Trophoblast cell (in vitro differentiated cells and primary cell): ENCODE measurements around the gene PAK1IP1.

Source experiments
- DNase-seq, 2 donors: peaks; one replicate each; pipeline ENCODE4 v3.0.0-alpha.2; 2016
- H2AFZ ChIP-seq: 2 replicates; pipeline ENCODE4 v1.6.1; 2013; ENCODE audit warnings: low read length, moderate library complexity, mild to moderate bottlenecking; ENCODE audit not compliant: insufficient read depth, poor library complexity
- H2AK5ac ChIP-seq: 2 replicates; pipeline ENCODE4 v1.6.1; 2013; ENCODE audit warnings: mild to moderate bottlenecking, low read length
- H2BK120ac ChIP-seq: 2 replicates; pipeline ENCODE4 v1.6.1; 2013; ENCODE audit warnings: low read length, mild to moderate bottlenecking, moderate library complexity; ENCODE audit not compliant: insufficient read depth, poor library complexity
- H2BK12ac ChIP-seq: 2 replicates; pipeline ENCODE4 v1.6.1; 2013; ENCODE audit warnings: mild to moderate bottlenecking, low read length, moderate library complexity
- H2BK5ac ChIP-seq: 2 replicates; pipeline ENCODE4 v1.6.1; 2013; ENCODE audit warnings: low read length, low read depth, moderate library complexity, mild to moderate bottlenecking; ENCODE audit not compliant: poor library complexity
- H3K14ac ChIP-seq: 2 replicates; pipeline ENCODE4 v1.6.1; 2013; ENCODE audit warnings: mild to moderate bottlenecking, low read length
- H3K18ac ChIP-seq: 2 replicates; pipeline ENCODE4 v1.6.1; 2013; ENCODE audit warnings: mild to moderate bottlenecking, low read length
- H3K23ac ChIP-seq: 2 replicates; pipeline ENCODE4 v1.6.1; 2013; ENCODE audit warnings: low read length
- H3K27ac ChIP-seq: 2 replicates; pipeline ENCODE4 v1.5.1; 2013; ENCODE audit warnings: low read depth, mild to moderate bottlenecking, inconsistent platforms, low read length, moderate library complexity
- H3K27me3 ChIP-seq: 2 replicates; pipeline ENCODE4 v1.6.1; 2013; ENCODE audit warnings: inconsistent platforms, mild to moderate bottlenecking, low read length, moderate library complexity; ENCODE audit not compliant: insufficient read depth
- H3K36me3 ChIP-seq, 2 experiments: 1 replicate in 1 of 2; 2 replicates in 1 of 2; pipeline ENCODE4 v1.6.1; 2013; ENCODE audit warnings: low read length in 2 of 2, mild to moderate bottlenecking in 2 of 2, moderate library complexity in 1 of 2; ENCODE audit not compliant: insufficient read depth in 2 of 2, control insufficient read depth in 1 of 2
- H3K4ac ChIP-seq: 2 replicates; pipeline ENCODE4 v1.6.1; 2013; ENCODE audit warnings: low read depth, mild to moderate bottlenecking, low read length, moderate library complexity
- H3K4me1 ChIP-seq, 2 experiments: 1 replicate in 1 of 2; 2 replicates in 1 of 2; pipeline ENCODE4 v1.6.1; 2013; ENCODE audit warnings: low read length in 2 of 2, mild to moderate bottlenecking in 2 of 2, moderate library complexity in 1 of 2; ENCODE audit not compliant: insufficient read depth in 2 of 2, control insufficient read depth in 1 of 2
- H3K4me2 ChIP-seq: 2 replicates; pipeline ENCODE4 v1.6.1; 2013; ENCODE audit warnings: inconsistent platforms, mild to moderate bottlenecking, low read length, moderate library complexity
- H3K4me3 ChIP-seq: 2 replicates; pipeline ENCODE4 v1.5.1; 2013; ENCODE audit warnings: mild to moderate bottlenecking, low read depth, low read length, inconsistent platforms
- H3K79me1 ChIP-seq: one replicate; pipeline ENCODE4 v1.6.1; 2013; ENCODE audit warnings: low read length
- H3K79me2 ChIP-seq: 2 replicates; pipeline ENCODE4 v1.6.1; 2013; ENCODE audit warnings: low read length, mild to moderate bottlenecking; ENCODE audit not compliant: control insufficient read depth, insufficient read depth, poor library complexity
- H3K9ac ChIP-seq: 2 replicates; pipeline ENCODE4 v1.6.1; 2013; ENCODE audit warnings: mild to moderate bottlenecking, low read length
- H3K9me3 ChIP-seq: 2 replicates; pipeline ENCODE4 v1.6.1; 2013; ENCODE audit warnings: low read depth, mild to moderate bottlenecking, control low read depth, inconsistent platforms, low read length; ENCODE audit not compliant: insufficient read depth
- H4K12ac ChIP-seq: 2 replicates; pipeline ENCODE4 v1.6.1; 2013; ENCODE audit warnings: low read depth, mild to moderate bottlenecking, low read length, moderate library complexity
- H4K8ac ChIP-seq: 2 replicates; pipeline ENCODE4 v1.6.1; 2013; ENCODE audit warnings: low read depth, mild to moderate bottlenecking, low read length, moderate library complexity
- H4K91ac ChIP-seq: one replicate; pipeline ENCODE4 v1.6.1; 2013; ENCODE audit warnings: low read depth, mild to moderate bottlenecking, low read length, moderate library complexity
- WGBS: extraction: QIAGEN DNeasy Blood & Tissue Kit; methylation state at CpG from one replicate; pipeline ENCODE4 v1.1.7; 2013; ENCODE audit warnings: missing lambda C conversion rate; ENCODE audit not compliant: insufficient read length, insufficient coverage; ENCODE audit errors: extremely low coverage; 5-methylcytosine and 5-hydroxymethylcytosine counted together

The PAK1IP1 gene

DNA sequence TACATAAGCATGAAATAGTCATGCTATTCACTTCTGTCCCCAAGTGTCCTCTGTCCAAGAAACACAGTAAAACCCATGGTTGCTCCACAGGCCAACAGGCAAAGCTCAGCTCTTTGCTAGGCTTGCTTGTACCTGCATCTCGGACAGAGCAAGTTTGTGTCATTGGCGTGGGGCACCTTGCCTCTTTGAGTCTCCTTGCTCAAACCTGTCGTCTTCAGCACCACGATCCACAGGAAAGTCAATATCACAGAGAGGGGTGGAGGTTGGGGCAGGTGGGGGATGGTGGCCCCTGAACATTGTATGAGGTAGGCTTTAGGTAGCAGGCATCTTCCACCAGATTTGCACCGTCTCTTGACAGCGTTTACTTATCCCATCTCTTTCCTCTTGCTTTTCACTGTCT lies 48.7 kb downstream of the PAK1IP1 start:
- peaks cover 7% of the 10 kb centered on the region for H3K79me1 ChIP-seq
- no CpG with 5 or more reads among the region's 6 CpGs for WGBS
- no peak for DNase-seq
- no peak overlapping the region for H4K8ac ChIP-seq
- no peak overlapping the region for H2BK12ac ChIP-seq
- no peak overlapping the region for H4K91ac ChIP-seq
- H3K27me3 ChIP-seq, result no peaks in the 10 kb centered on the region
- peaks cover 3 to 8% of the 10 kb centered on the region in 2 experiments for H3K36me3 ChIP-seq
- peaks cover 3 to 5% of the 10 kb centered on the region in 2 experiments for H3K4me1 ChIP-seq
- no peak overlapping the region for H2AFZ ChIP-seq
- H3K18ac ChIP-seq, result no peak overlapping the region
- H4K12ac ChIP-seq, result no peak overlapping the region
- no peak overlapping the region for H3K27ac ChIP-seq
- no peak overlapping the region for H3K4me3 ChIP-seq
- H3K23ac ChIP-seq, result no peak overlapping the region
- no peak overlapping the region for H3K9ac ChIP-seq
- no peak overlapping the region for H3K4me2 ChIP-seq
- H2AK5ac ChIP-seq, result no peak overlapping the region
- H2BK5ac ChIP-seq, result no peak overlapping the region
- H3K9me3 ChIP-seq, result no peaks in the 10 kb centered on the region
- H3K79me2 ChIP-seq, result peaks cover 6% of the 10 kb centered on the region
- H2BK120ac ChIP-seq, result no peak overlapping the region
- H3K14ac ChIP-seq, result no peak overlapping the region
- H3K4ac ChIP-seq, result no peak overlapping the region

DNA sequence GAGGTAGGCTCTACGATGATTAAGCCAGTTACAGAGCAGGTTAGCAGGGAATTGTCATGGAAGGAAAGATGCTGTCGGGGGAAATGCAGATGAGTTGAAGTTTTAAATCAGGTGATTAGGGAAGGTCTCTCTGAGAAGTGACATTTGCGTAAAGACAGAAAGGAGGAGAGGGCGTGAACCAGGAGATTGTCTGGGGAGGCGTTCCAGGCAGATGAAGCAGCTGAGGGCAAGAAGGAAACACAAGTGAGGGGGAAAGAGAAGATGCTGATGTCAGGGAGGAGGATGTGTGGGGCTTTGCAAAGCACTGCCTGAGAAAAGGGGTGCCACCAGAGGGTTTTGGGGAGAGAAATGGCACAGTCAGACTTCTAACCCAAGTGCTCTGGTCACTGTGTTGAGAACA lies 50.3 kb downstream of the PAK1IP1 start:
- Histone ChIP-seq H3K27me3 (no peaks in the 10 kb centered on the region), H3K79me1 (peaks cover 7% of the 10 kb centered on the region), H3K27ac (no peak overlapping the region), H2BK120ac (no peak overlapping the region), H3K36me3 (peaks cover 2 to 18% of the 10 kb centered on the region in 2 experiments), H3K4me3 (no peak overlapping the region), H3K4me2 (no peak overlapping the region), H4K8ac (no peak overlapping the region), H3K23ac (no peak overlapping the region), H2AK5ac (no peak overlapping the region), H3K9ac (no peak overlapping the region), H3K79me2 (peaks cover 6% of the 10 kb centered on the region), H3K9me3 (no peaks in the 10 kb centered on the region), H4K12ac (no peak overlapping the region), H3K4ac (no peak overlapping the region), H3K14ac (no peak overlapping the region), H3K18ac (no peak overlapping the region), H2BK5ac (no peak overlapping the region), H3K4me1 (peaks cover 3 to 8% of the 10 kb centered on the region in 2 experiments), H2BK12ac (no peak overlapping the region), H4K91ac (no peak overlapping the region), H2AFZ (no peak overlapping the region)
- DNase-seq, result no peak
- no CpG with 5 or more reads among the region's 5 CpGs for WGBS

DNA sequence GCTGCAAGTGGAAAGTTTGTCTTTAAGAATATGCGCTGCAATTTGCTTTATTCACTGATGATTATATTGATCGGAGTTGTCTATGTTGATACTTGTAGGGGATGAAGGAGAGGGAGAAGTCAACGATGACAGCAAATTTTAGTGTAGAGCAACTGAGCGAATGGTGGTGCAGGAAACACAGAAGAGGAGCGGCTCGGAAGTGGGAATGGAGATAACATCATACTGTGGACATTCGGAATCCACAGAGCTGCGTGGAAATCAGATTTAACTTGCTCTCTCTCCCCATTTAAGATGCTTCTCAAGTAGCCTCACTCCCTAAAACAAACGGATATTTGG lies 52.1 kb downstream of the PAK1IP1 start:
- Histone ChIP-seq H2BK120ac (no peak overlapping the region), H2AK5ac (no peak overlapping the region)
- WGBS, result no CpG with 5 or more reads among the region's 9 CpGs

DNA sequence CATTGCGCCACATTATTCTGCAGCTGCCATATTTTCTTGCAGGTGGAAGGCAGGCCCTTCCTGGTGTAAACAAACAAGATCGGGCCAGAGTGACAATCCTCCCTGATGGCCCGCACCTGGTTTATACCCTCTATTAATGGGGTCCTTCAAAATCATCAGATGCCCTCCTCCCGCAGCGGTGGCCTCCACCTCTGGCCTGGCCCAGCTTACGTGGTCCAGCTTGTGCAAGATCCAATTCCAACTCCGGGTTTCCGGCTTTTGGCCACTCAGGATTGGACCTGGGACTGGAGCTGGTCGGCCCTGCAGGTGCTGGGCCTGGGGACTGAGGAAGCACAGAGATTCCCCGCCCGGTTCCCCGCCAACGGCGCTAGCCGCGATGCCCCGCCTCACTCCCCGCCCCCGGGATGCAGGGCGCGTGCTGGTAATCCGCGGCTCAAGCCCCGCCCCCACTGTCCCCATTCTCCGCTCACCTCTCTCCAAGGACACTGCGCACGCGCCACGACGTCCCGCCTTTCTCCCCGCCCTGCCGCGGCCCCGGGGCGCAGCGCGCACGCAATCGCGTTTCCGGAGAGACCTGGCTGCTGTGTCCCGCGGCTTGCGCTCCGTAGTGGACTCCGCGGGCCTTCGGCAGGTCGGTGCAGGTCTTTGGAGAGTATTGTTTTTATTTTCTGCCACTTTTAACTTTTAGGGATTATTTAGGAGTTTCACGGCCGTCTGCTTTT lies 52.6 kb downstream of the PAK1IP1 start, which contains the start of gene TMEM14B:
TMEM14B (plus strand) TSS at position 555 of the 722 bp plus-strand sequence. CDS start 1,441 bp downstream, outside the sequence.
- H3K27ac ChIP-seq, result peak within 1 kb of the TSS; percentile 25
- peak within 1 kb of the TSS; percentile 78 for H4K8ac ChIP-seq
- H3K4me3 ChIP-seq, result peak within 1 kb of the TSS; percentile 83
- H2BK120ac ChIP-seq, result peak within 1 kb of the TSS; percentile 74
- H3K9me3 ChIP-seq, result no peaks in the 10 kb centered on the region
- no peak within 1 kb of the TSS for H2BK12ac ChIP-seq
- H3K18ac ChIP-seq, result peak within 1 kb of the TSS; percentile 49
- H3K23ac ChIP-seq, result no peak within 1 kb of the TSS
- peak within 1 kb of the TSS; percentile 90 for H3K4me2 ChIP-seq
- H4K12ac ChIP-seq, result peak within 1 kb of the TSS; percentile 78
- H3K36me3 ChIP-seq, result peaks cover 6 to 20% of the 10 kb centered on the region in 2 experiments
- H4K91ac ChIP-seq, result peak within 1 kb of the TSS; percentile 54
- peak within 1 kb of the TSS; percentile 24 for H2BK5ac ChIP-seq
- peak; percentile 99 for DNase-seq
- peak within 1 kb of the TSS; percentile 12 for H2AK5ac ChIP-seq
- H3K27me3 ChIP-seq, result no peaks in the 10 kb centered on the region
- H3K4me1 ChIP-seq, result peaks cover 3 to 8% of the 10 kb centered on the region in 2 experiments
- H3K9ac ChIP-seq, result peak within 1 kb of the TSS; percentile 89
- peaks cover 6% of the 10 kb centered on the region for H3K79me2 ChIP-seq
- peaks cover 7% of the 10 kb centered on the region for H3K79me1 ChIP-seq
- WGBS, result no CpG with 5 or more reads among the region's 52 CpGs
- peak within 1 kb of the TSS; percentile 73 for H3K14ac ChIP-seq
- peak within 1 kb of the TSS; percentile 68 for H3K4ac ChIP-seq
- peak within 1 kb of the TSS; percentile 62 for H2AFZ ChIP-seq

More for the DNA sequence above, 52.1 kb downstream of the PAK1IP1 start:
- Histone ChIP-seq H4K12ac (peak overlapping the region; percentile 34), H3K9ac (no peak overlapping the region), H3K18ac (peak overlapping the region; percentile 9), H2AFZ (peak overlapping the region; percentile 62), H2BK5ac (no peak overlapping the region), H2BK12ac (no peak overlapping the region), H3K4ac (no peak overlapping the region), H3K36me3 (peaks cover 6 to 19% of the 10 kb centered on the region in 2 experiments), H3K79me2 (peaks cover 6% of the 10 kb centered on the region), H3K9me3 (no peaks in the 10 kb centered on the region), H3K23ac (no peak overlapping the region), H3K4me3 (no peak overlapping the region), H3K14ac (peak overlapping the region; percentile 7), H4K91ac (peak overlapping the region; percentile 1), H3K4me1 (peaks cover 3 to 8% of the 10 kb centered on the region in 2 experiments), H3K4me2 (peak overlapping the region; percentile 73), H3K79me1 (peaks cover 7% of the 10 kb centered on the region), H3K27ac (no peak overlapping the region), H3K27me3 (no peaks in the 10 kb centered on the region), H4K8ac (peak overlapping the region; percentile 75)
- no peak for DNase-seq
